ENCODE data around the gene ZBTB14.

ZBTB14 gene

GRCh38 chr18:5251117-5251516, 44.4 kb downstream of the ZBTB14 start:
- Histone ChIP-seq H4K91ac (ENCODE audit: low read depth, low read length, poor library complexity) (no peak overlapping the region), H3K4me2 (ENCODE audit: insufficient read depth, low read length, poor library complexity, severe bottlenecking) (no peak overlapping the region), H3K9ac (ENCODE audit: low read depth, low read length, poor library complexity) (no peak overlapping the region), H2BK15ac (ENCODE audit: low read length) (no peak overlapping the region), H2AFZ (ENCODE audit: low read length) (no peak overlapping the region), H2AK5ac (ENCODE audit: low read depth, low read length) (no peak overlapping the region), H2BK5ac (ENCODE audit: low read length) (no peak overlapping the region), H3K4ac (ENCODE audit: low read length) (no peak overlapping the region), H3K27me3 (ENCODE audit: control insufficient read depth in 3 of 3, insufficient read depth in 3 of 3, low read depth in 1 of 3, low read length in 3 of 3) (peaks cover 0 to 17% (median 0%) of the 10 kb centered on the region in 3 experiments), H3K18ac (ENCODE audit: low read length) (no peak overlapping the region), H2BK12ac (ENCODE audit: low read length) (no peak overlapping the region), H3K4me3 (ENCODE audit: low read length in 2 of 2) (no peak overlapping the region), H3K36me3 (replicated peaks in 1 of 2; ENCODE audit: control insufficient read depth in 2 of 2, insufficient read depth in 2 of 2, low read length in 2 of 2) (no peaks in the 10 kb centered on the region), H4K8ac (ENCODE audit: low read depth, low read length) (no peak overlapping the region), H3K27ac (replicated peaks; ENCODE audit: low read length) (no peak overlapping the region), H3K4me1 (ENCODE audit: control insufficient read depth in 2 of 2, insufficient read depth in 1 of 2, low read depth in 1 of 2, low read length in 2 of 2) (no peaks in the 10 kb centered on the region), H3K23ac (ENCODE audit: low read depth, low read length, poor library complexity) (no peak overlapping the region), H3K9me3 (replicated peaks in 1 of 2; ENCODE audit: control insufficient read depth in 2 of 2, insufficient read depth in 1 of 2, low read depth in 1 of 2, low read length in 2 of 2) (no peaks in the 10 kb centered on the region), H3K14ac (ENCODE audit: low read length) (no peak overlapping the region), H3K79me1 (ENCODE audit: low read depth, low read length) (no peaks in the 10 kb centered on the region), H2BK120ac (ENCODE audit: low read depth, low read length) (no peak overlapping the region)
- no CpG with 5 or more reads among the region's 6 CpGs for WGBS, 2 donors (ENCODE audit: extremely low coverage in 2 of 2, insufficient read length in 2 of 2, insufficient replicate concordance in 1 of 2)
- no peak for DNase-seq (ENCODE audit: low spot score)

GRCh38 chr18:5250603-5251002, 44.9 kb downstream of the ZBTB14 start:
- Histone ChIP-seq H3K27me3 (ENCODE audit: control insufficient read depth in 3 of 3, insufficient read depth in 3 of 3, low read depth in 1 of 3, low read length in 3 of 3) (peaks cover 0 to 17% (median 0%) of the 10 kb centered on the region in 3 experiments), H4K8ac (ENCODE audit: low read depth, low read length) (no peak overlapping the region), H3K4ac (ENCODE audit: low read length) (no peak overlapping the region), H3K79me1 (ENCODE audit: low read depth, low read length) (no peaks in the 10 kb centered on the region), H3K36me3 (replicated peaks in 1 of 2; ENCODE audit: control insufficient read depth in 2 of 2, insufficient read depth in 2 of 2, low read length in 2 of 2) (no peaks in the 10 kb centered on the region), H3K27ac (replicated peaks; ENCODE audit: low read length) (no peak overlapping the region), H2BK15ac (ENCODE audit: low read length) (no peak overlapping the region), H2AK5ac (ENCODE audit: low read depth, low read length) (no peak overlapping the region), H4K91ac (ENCODE audit: low read depth, low read length, poor library complexity) (no peak overlapping the region), H3K9me3 (replicated peaks in 1 of 2; ENCODE audit: control insufficient read depth in 2 of 2, insufficient read depth in 1 of 2, low read depth in 1 of 2, low read length in 2 of 2) (no peaks in the 10 kb centered on the region), H3K9ac (ENCODE audit: low read depth, low read length, poor library complexity) (no peak overlapping the region), H3K23ac (ENCODE audit: low read depth, low read length, poor library complexity) (no peak overlapping the region), H2BK120ac (ENCODE audit: low read depth, low read length) (no peak overlapping the region), H3K4me2 (ENCODE audit: insufficient read depth, low read length, poor library complexity, severe bottlenecking) (no peak overlapping the region), H3K18ac (ENCODE audit: low read length) (no peak overlapping the region), H3K4me3 (ENCODE audit: low read length in 2 of 2) (no peak overlapping the region), H2BK12ac (ENCODE audit: low read length) (no peak overlapping the region), H2AFZ (ENCODE audit: low read length) (no peak overlapping the region), H2BK5ac (ENCODE audit: low read length) (no peak overlapping the region), H3K4me1 (ENCODE audit: control insufficient read depth in 2 of 2, insufficient read depth in 1 of 2, low read depth in 1 of 2, low read length in 2 of 2) (no peaks in the 10 kb centered on the region), H3K14ac (ENCODE audit: low read length) (no peak overlapping the region)
- DNase-seq (ENCODE audit: low spot score): no peak

- no peak for DNase-seq (ENCODE audit: low spot score)
- Histone ChIP-seq H4K8ac (ENCODE audit: low read depth, low read length) (no peak overlapping the region), H3K4me1 (ENCODE audit: control insufficient read depth in 2 of 2, insufficient read depth in 1 of 2, low read depth in 1 of 2, low read length in 2 of 2) (no peaks in the 10 kb centered on the region), H3K9me3 (replicated peaks in 1 of 2; ENCODE audit: control insufficient read depth in 2 of 2, insufficient read depth in 1 of 2, low read depth in 1 of 2, low read length in 2 of 2) (no peaks in the 10 kb centered on the region), H3K4me3 (ENCODE audit: low read length in 2 of 2) (no peak overlapping the region), H3K36me3 (replicated peaks in 1 of 2; ENCODE audit: control insufficient read depth in 2 of 2, insufficient read depth in 2 of 2, low read length in 2 of 2) (peaks cover 2 to 36% of the 10 kb centered on the region in 2 donors), H3K9ac (ENCODE audit: low read depth, low read length, poor library complexity) (no peak overlapping the region), H2AK5ac (ENCODE audit: low read depth, low read length) (no peak overlapping the region), H2BK12ac (ENCODE audit: low read length) (no peak overlapping the region), H3K14ac (ENCODE audit: low read length) (no peak overlapping the region), H3K4me2 (ENCODE audit: insufficient read depth, low read length, poor library complexity, severe bottlenecking) (no peak overlapping the region), H2BK15ac (ENCODE audit: low read length) (no peak overlapping the region), H3K18ac (ENCODE audit: low read length) (no peak overlapping the region), H4K91ac (ENCODE audit: low read depth, low read length, poor library complexity) (no peak overlapping the region), H3K27me3 (ENCODE audit: control insufficient read depth in 3 of 3, insufficient read depth in 3 of 3, low read depth in 1 of 3, low read length in 3 of 3) (no peaks in the 10 kb centered on the region), H3K79me1 (ENCODE audit: low read depth, low read length) (no peaks in the 10 kb centered on the region), H2AFZ (ENCODE audit: low read length) (no peak overlapping the region), H3K27ac (replicated peaks; ENCODE audit: low read length) (no peak overlapping the region), H2BK120ac (ENCODE audit: low read depth, low read length) (no peak overlapping the region), H2BK5ac (ENCODE audit: low read length) (no peak overlapping the region), H3K4ac (ENCODE audit: low read length) (no peak overlapping the region), H3K23ac (ENCODE audit: low read depth, low read length, poor library complexity) (no peak overlapping the region)
These were observed 50.6 kb downstream of the ZBTB14 start for GRCh38 chr18:5244941-5245340.

GRCh38 chr18:5239447-5239846, 56.1 kb downstream of the ZBTB14 start:
- H2BK15ac ChIP-seq (ENCODE audit: low read length): no peak overlapping the region
- no peak overlapping the region for H3K18ac ChIP-seq (ENCODE audit: low read length)

More at GRCh38 chr18:5239447-5239846, 56.1 kb downstream of the ZBTB14 start:
- Histone ChIP-seq H2BK12ac (ENCODE audit: low read length) (no peak overlapping the region), H3K4me3 (ENCODE audit: low read length in 2 of 2) (peak overlapping the region in 1 of 2 donors; percentile 86), H3K23ac (ENCODE audit: low read depth, low read length, poor library complexity) (no peak overlapping the region), H3K4me2 (ENCODE audit: insufficient read depth, low read length, poor library complexity, severe bottlenecking) (no peak overlapping the region), H2BK120ac (ENCODE audit: low read depth, low read length) (no peak overlapping the region), H3K14ac (ENCODE audit: low read length) (no peak overlapping the region), H4K91ac (ENCODE audit: low read depth, low read length, poor library complexity) (no peak overlapping the region), H3K4ac (ENCODE audit: low read length) (no peak overlapping the region), H2AK5ac (ENCODE audit: low read depth, low read length) (no peak overlapping the region), H3K9ac (ENCODE audit: low read depth, low read length, poor library complexity) (no peak overlapping the region), H3K9me3 (replicated peaks in 1 of 2; ENCODE audit: control insufficient read depth in 2 of 2, insufficient read depth in 1 of 2, low read depth in 1 of 2, low read length in 2 of 2) (no peaks in the 10 kb centered on the region), H2AFZ (ENCODE audit: low read length) (no peak overlapping the region), H3K4me1 (ENCODE audit: control insufficient read depth in 2 of 2, insufficient read depth in 1 of 2, low read depth in 1 of 2, low read length in 2 of 2) (peaks cover 2 to 3% of the 10 kb centered on the region in 2 donors), H3K79me1 (ENCODE audit: low read depth, low read length) (peaks cover 6% of the 10 kb centered on the region), H2BK5ac (ENCODE audit: low read length) (no peak overlapping the region), H4K8ac (ENCODE audit: low read depth, low read length) (no peak overlapping the region), H3K36me3 (replicated peaks in 1 of 2; ENCODE audit: control insufficient read depth in 2 of 2, insufficient read depth in 2 of 2, low read length in 2 of 2) (peaks cover 2 to 41% of the 10 kb centered on the region in 2 donors), H3K27ac (replicated peaks; ENCODE audit: low read length) (no peak overlapping the region), H3K27me3 (ENCODE audit: control insufficient read depth in 3 of 3, insufficient read depth in 3 of 3, low read depth in 1 of 3, low read length in 3 of 3) (no peaks in the 10 kb centered on the region)
- no CpG with 5 or more reads among the region's 4 CpGs for WGBS, 2 donors (ENCODE audit: extremely low coverage in 2 of 2, insufficient read length in 2 of 2, insufficient replicate concordance in 1 of 2)
- no peak for DNase-seq (ENCODE audit: low spot score)
